MM.1S (cell line): ENCODE data around the gene ENHO.
"Not testable (repeated sequence)": the region's sequence is repeated elsewhere in the genome, so short reads cannot be mapped to it uniquely, and the experiment has no call there.

ENCODE experiments used
- EZH2 ChIP-seq: fragments of 300-600 bp; sonication (generic); optimal IDR thresholded peaks from 2 replicates; pipeline ENCODE3; 2017; ENCODE audit warnings: low read depth, mild to moderate bottlenecking, antibody characterized with exemption, low read length, mixed read lengths
- EZH2phosphoT487 ChIP-seq: fragments of 300-600 bp; sonication (generic); IDR thresholded peaks from 2 replicates; pipeline ENCODE4 v1.6.1; 2018; ENCODE audit warnings: antibody characterized with exemption, low read length
- TF ChIP-seq, protein P1 (sequence below): fragments of 300-600 bp; sonication (generic); IDR thresholded peaks from 2 replicates; pipeline ENCODE4 v1.5.1; 2016; ENCODE audit warnings: antibody characterized with exemption, low read length, mixed read lengths

GRCh38 chr9:34482746-34483145, 40.0 kb downstream of the ENHO start:
- TF ChIP-seq, protein P1, sequence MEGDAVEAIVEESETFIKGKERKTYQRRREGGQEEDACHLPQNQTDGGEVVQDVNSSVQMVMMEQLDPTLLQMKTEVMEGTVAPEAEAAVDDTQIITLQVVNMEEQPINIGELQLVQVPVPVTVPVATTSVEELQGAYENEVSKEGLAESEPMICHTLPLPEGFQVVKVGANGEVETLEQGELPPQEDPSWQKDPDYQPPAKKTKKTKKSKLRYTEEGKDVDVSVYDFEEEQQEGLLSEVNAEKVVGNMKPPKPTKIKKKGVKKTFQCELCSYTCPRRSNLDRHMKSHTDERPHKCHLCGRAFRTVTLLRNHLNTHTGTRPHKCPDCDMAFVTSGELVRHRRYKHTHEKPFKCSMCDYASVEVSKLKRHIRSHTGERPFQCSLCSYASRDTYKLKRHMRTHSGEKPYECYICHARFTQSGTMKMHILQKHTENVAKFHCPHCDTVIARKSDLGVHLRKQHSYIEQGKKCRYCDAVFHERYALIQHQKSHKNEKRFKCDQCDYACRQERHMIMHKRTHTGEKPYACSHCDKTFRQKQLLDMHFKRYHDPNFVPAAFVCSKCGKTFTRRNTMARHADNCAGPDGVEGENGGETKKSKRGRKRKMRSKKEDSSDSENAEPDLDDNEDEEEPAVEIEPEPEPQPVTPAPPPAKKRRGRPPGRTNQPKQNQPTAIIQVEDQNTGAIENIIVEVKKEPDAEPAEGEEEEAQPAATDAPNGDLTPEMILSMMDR = not testable (repeated sequence)
- not testable (repeated sequence) for TF ChIP-seq EZH2, EZH2phosphoT487
